Esophagus muscularis mucosa (tissue), 4 donors: ENCODE measurements around the gene TNFRSF19.

Experiments
- EP300 ChIP-seq: sonication (generic); formaldehyde crosslinking; IDR thresholded peaks from one replicate; pipeline ENCODE4 v1.6.1; 2017; ENCODE audit warnings: antibody characterized with exemption
- POLR2A ChIP-seq: fragments of 450-650 bp; IDR thresholded peaks from one replicate; pipeline ENCODE4 v1.6.1; 2017; ENCODE audit warnings: antibody characterized with exemption, moderate library complexity, mild to moderate bottlenecking, low read depth
- POLR2AphosphoS5 ChIP-seq, 2 donors: sonication (generic); formaldehyde crosslinking; IDR thresholded peaks; one replicate each; pipeline ENCODE4 v1.6.1; 2017; ENCODE audit warnings: antibody characterized with exemption in 2 of 2
- TF ChIP-seq, protein P1 (sequence below), 3 experiments: fragments of 200-600 bp in 2 of 3; fragments of 450-650 bp in 1 of 3; sonication (generic) in 2 of 3; IDR thresholded peaks; one replicate each; pipeline ENCODE4 v1.5.1; 2017 to 2019; ENCODE audit warnings: antibody characterized with exemption in 3 of 3, mild to moderate bottlenecking in 2 of 3, moderate library complexity in 1 of 3

DNA sequence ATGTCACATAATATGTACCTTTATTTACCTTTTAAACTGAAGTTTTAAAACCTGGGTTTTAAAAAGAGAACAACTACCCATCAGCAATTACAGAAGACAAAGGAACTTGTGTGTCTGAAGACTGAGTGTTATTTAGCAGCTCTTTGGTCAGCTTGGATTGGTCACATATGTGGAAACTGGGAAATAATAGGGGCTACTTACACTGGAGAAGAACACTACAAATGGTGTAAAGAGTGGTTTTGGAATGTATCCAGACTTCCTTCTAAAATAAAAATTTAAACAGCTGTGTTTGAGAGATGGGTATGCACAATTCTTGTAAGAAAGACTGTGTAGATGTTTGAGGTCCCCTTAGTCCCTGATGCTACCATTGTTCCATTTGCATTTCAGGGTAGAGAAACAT lies 13.3 kb downstream of the TNFRSF19 start:
- TF ChIP-seq, protein P1, sequence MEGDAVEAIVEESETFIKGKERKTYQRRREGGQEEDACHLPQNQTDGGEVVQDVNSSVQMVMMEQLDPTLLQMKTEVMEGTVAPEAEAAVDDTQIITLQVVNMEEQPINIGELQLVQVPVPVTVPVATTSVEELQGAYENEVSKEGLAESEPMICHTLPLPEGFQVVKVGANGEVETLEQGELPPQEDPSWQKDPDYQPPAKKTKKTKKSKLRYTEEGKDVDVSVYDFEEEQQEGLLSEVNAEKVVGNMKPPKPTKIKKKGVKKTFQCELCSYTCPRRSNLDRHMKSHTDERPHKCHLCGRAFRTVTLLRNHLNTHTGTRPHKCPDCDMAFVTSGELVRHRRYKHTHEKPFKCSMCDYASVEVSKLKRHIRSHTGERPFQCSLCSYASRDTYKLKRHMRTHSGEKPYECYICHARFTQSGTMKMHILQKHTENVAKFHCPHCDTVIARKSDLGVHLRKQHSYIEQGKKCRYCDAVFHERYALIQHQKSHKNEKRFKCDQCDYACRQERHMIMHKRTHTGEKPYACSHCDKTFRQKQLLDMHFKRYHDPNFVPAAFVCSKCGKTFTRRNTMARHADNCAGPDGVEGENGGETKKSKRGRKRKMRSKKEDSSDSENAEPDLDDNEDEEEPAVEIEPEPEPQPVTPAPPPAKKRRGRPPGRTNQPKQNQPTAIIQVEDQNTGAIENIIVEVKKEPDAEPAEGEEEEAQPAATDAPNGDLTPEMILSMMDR (IDR thresholded peaks at IDR 0.05) = no peak
- no peak for TF ChIP-seq POLR2AphosphoS5 (IDR thresholded peaks at IDR 0.05)
- no peak for TF ChIP-seq POLR2A
- no peak for TF ChIP-seq EP300
